Middle frontal gyrus (tissue), 1 donor: ENCODE measurements around the gene SMPD2.
"Not testable (repeated sequence)": the region's sequence is repeated elsewhere in the genome, so short reads cannot be mapped to it uniquely, and the experiment has no call there.

ENCODE experiments used
- DNase-seq: peaks from one replicate; pipeline ENCODE4 v3.0.0-alpha.2; 2015; ENCODE audit warnings: low spot score; ENCODE audit errors: extremely low spot score

Gene SMPD2

DNA sequence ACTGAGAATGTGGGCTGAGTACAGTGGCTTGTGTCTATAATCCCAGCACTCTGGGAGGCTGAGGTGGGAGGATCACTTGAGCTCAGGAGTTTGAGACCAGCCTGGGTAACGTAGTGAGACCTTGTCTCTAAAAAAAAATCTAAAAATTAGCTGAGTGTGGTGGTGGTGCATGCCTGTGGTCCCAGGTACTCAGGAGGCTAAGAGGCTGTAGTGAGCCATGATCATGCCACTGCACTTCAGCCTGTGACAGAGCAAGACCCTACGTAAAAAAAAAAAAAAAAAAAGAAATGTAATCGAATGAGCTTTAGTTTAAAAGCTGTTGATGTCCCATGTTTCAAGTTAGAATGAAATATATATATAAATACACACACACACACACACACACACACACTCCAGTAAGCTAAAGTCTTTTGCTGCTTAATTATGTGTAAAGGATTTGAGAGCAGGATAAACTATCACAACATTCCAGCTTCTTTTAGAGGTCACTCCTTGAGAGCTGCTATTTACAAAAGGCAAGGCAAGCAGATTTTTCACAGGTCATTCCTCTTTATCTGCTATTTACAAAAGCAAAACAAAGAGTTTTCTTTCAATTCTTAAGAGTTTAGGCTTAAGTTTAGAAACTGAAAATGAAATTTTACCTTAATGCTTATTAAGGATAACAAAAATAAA lies 19.8 kb downstream of the SMPD2 start:
- no peak for DNase-seq

DNA sequence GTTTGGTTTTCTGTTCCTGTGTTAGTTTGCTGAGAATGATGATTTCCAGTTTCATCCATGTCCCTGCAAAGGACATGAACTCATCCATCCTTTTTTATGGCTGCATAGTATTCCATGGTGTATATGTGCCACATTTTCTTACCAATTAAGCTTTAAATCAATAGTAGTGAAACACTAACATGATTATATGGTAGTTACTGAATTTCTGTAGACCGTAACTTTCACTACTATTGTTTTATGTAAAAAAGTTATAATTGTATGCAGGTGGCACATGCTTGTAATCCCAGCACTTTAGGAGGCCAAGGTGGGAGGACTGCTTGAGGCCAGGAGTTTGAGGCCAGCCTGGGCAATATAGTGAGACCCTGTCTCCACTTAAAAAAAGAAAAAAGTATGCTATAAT lies 20.7 kb downstream of the SMPD2 start:
- DNase-seq, result not testable (repeated sequence)

DNA sequence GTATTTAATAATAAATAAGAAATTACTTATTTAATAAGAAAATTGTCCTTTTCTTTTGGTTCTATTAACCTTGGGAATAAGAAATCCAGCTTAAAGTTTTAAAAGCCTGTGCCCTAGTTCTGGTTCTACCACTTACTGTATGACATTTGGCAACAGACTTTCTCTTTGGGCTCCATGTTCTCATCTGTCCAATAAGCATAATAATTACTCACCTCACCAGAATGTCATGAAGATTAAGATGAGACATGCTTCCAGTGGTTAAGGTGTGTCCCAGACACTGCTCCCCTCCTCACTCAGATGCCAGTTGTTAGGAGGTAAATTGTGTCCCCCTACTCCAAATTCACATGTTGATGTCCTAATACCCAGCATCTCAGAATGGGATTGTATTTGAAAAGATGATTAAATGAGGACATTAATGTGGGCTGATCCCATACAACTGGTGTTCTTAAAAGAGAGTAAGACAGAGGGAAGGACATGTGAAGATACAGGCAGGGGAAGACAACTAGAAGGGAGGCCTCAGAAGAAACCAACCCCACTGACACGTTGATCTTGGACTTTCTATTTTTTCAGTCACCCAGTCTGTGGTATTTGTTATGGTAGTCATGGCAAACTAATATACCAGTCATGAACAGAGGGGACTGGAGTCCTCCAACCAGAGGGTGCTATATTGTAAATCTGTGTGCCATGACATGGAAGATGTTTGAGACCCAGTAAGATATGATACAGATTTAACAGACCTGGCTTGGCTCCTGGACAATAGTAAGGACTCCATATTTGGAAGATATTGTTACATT lies 21.4 kb downstream of the SMPD2 start:
- DNase-seq, result no peak

DNA sequence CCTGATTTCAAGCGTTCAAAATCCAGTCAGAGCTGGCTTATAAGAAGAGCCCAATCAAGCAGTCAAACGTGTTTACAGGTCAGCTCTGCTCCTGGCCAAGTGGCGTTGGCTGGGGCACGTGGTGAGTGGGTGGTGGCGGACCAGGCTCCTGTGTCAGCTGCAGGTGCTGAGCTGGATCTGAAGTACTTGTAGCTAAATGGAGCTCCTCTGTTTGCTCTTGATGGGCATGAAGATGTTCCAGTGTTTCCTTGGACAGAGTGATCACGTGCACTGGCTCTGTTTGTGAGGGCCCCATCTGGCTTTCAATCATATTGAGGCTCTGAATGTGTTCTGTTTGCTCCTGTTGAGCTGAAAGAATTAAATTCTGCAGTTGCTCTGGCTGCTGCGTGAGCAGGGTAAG lies 25.2 kb downstream of the SMPD2 start:
- DNase-seq, result peak; percentile 42

DNA sequence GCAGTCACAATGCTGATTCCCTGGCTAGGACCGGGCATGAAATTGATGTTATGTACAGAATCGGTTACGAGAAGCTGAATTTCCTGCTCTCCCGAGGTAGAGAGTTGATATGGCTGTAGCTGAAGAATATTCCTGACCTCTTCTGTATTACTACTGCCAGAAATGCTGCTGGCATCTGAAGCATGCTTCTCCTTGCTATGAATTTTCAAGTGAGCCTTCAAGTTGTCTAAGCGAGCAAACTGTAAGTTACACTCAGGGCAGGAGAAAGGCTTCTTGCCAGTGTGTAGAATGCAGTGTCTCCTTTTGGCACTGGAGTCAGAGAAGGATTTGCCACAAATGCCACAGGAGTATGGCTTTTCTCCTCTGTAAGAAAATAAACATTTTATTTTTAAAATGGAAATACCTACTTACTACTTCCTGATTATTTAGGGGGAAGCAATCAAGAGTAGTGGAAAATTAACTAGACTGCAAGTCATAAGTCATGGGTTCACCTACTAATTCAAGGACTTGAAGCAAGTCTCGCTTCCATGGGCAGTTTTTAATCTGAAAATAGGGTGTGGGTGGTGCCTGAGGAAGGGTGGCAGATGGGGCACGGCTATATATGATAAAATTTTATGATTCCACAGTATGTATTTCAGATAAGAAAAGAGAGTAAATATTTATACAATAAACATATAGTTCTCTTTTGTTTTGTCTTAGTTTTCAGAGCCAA lies 25.8 kb downstream of the SMPD2 start:
- no peak for DNase-seq

DNA sequence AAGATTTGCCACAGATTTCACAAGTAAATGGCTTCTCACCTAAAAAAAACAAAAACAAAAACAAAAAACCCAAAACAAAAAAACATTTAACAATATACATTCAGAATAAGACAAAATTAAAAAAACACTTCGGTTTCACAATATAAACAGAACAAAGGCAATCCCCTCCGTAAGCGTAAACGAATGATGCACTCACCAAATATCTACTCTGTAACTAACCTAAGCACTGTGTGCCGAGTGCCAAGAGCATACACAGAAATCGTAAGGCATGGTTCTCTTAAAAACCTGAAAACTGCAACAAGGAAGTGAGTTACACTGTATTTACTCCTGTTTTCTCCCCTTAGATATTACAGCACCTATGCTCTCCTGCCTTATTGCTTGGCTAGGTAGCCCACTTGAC lies 27.2 kb downstream of the SMPD2 start:
- no peak for DNase-seq

DNA sequence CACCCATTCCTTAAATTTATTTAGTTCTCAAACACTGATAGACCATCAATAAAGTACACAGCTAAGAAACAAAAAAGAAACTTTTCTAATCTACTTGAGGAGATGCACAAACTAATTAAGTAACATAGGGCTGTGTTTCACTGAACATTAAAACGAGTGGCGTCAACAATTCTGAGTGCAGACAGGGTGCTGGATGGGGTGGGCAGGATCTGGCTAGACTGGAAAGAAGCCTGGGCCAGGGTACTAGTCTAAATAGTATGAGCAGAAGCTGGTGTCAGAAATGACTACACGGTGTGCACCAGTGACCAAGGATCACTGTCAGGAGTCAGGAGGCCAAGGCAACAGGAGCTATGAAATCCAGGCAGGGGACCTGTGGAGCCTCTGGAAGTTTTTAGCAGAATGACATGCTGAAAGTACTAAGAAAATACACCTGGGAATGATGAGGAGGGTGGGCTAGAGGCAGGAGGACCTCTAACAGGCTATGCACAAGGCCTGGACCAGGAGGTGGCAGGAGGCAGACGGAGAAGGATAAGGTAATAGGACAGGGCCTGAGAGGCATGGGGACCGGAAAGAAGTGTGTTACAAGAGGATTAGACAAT lies 29.2 kb downstream of the SMPD2 start:
- DNase-seq, result no peak

DNA sequence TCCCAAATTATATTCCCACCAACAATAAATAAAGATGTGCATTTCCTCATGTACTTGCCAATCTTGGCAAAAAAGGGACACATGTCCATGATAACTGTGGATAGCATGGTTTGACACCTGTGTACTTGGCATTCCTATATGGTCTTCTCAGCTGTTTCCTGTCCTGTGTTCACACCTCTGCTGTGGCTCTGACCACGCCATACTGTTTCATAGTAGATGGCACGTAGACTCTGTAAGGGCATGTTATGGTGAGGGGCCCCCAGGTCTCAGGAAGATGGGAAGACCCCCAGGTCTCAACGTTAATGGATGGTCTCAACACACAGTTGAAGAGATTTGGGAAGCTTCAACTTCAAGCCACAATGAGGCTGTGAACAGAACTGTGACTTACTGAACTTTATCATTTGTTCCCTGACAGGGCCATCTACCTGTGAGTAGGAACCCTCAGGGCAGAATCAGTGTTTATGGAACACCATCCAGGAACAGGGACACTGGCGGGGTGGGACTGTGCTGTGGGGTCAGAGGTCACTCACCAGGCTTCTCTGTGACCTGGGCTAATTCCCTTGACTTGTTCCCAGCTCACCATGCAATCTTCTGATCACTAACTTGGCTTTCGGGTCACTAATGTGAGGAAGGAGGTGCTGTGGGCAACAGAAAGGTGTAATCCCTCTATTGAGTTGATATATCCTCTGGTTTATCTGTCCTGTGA lies 30.7 kb downstream of the SMPD2 start:
- no peak for DNase-seq

DNA sequence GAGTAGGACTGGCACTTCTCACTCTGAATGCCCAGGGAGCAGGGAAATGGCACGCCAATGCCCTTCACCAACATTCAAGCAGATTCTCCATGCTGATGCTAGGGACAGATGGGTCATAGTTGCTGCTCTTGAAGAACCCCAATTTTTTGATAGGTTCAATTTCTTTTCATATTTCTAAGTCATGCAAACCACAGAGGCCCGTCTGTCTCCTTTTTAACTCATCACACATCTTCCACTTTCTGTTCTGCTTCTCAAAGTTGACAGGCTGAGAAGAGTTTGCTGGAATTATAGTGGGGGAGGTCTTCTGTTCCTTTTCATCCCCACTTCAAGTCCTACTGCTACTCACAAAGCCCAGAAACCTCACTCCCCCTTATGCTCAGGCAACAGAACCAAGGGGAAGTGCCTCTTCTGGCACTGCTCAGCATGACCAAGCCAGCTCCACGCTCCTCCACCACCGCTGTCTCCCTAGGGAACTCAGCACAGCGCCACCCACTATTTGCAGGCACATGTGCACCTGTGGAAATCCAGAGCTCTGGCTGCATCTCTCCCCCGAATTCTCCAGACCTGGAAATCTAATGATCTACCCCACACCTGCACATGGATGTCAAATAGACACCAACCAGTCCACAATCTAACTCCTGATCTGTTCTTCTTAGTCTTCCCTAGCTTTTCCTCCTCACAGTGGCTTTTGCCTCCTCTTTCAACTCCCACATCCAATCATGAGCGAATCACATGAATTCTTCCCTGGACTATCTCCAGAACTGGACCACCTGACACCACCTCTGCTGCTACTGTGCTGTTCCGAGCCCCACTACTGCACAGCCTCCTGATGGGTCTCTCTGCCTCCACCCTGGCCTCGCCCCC lies 31.8 kb downstream of the SMPD2 start:
- no peak for DNase-seq

DNA sequence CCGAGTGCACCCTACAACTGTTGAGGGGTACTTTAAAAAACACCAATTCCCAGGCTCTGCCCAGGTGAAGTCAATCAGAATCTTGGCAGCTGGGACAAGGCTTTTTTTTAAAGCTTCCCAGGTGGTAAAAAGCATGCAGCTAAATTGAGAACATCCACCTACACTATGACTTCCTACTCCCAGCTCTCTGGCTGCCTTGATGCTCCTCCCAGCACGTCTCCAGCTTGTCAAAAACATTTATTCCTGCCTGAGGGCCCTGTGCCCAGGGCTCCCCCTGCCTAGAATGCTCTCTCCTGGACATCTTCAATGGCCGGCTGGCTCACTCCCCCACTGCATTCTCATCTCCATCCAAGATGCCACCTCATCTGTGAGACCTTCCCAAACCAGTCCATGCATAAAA lies 32.6 kb downstream of the SMPD2 start:
- no peak for DNase-seq

DNA sequence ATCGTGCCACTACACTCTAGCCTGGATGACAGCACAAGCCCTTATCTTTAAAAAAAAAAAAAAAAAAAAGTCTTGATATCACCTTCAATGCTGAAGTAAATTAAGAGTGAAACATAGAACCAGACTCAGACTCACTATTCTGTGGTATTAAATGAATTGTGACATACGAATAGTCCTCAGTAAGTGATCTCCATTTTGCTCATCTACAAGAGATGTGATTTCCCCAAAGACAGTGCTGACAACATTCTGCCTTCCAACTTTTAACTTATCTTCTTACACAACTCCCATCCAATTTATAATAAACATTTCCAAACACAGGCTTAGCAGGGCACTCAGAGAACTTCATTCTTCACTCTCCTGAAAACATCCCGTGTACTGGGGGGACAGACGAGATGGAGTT lies 34.5 kb downstream of the SMPD2 start:
- DNase-seq, result no peak

DNA sequence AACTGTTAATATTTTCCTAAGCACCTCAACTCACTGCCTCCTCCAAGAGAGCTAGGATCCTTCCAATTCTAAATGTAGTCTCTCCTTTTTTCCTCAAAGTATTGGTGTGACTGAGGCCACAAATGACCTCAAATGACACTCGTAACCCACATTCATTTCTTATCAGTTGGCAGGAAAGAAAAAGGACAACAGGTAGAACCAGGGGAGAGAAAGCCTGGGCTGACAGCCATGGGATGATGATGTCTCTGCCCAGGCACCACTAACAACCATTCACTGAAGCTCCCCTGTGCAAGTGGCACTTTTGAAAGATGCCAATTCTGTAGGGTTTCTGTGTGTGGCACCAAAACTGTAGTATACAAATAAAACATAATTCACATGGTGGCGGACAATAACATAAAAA lies 35.1 kb downstream of the SMPD2 start:
- DNase-seq, result no peak

DNA sequence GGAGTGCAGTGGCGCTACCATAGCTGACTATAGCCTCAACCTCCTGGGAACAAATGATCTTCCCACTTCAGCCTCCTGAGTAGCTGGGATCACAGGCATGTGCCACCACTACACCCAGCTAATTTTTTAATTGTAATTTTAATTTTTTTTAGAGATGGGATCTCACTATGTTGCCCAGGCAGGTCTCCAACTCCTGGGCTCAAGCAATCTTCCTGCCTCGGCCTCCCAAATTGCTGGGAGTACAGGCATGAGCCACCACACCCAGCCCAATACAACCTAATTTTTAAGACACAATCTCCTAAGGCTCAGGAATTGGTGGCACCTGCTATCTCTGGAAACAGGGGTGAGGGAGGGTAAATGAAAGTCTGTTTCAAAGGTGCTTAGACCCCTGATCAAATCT lies 36.7 kb downstream of the SMPD2 start:
- no peak for DNase-seq

DNA sequence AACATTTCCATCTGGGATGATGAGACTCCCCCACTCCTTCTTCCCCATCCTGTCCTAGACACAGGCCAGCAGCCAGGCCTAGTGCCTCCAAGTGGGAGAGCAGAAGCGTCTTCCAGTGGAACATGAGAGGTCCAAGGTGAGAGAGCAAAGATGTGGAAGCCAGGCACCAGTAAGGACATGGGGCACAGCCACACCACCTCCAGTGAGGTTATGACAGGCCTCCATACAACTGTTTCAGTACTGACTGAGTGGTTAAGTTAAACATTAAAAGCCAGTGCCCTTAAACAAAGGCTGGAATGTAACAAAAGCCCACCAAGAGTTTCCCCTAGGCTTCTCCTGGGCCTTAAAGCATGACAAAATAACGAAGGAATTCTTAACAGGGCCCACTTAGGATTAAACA lies 37.2 kb downstream of the SMPD2 start:
- DNase-seq, result no peak

DNA sequence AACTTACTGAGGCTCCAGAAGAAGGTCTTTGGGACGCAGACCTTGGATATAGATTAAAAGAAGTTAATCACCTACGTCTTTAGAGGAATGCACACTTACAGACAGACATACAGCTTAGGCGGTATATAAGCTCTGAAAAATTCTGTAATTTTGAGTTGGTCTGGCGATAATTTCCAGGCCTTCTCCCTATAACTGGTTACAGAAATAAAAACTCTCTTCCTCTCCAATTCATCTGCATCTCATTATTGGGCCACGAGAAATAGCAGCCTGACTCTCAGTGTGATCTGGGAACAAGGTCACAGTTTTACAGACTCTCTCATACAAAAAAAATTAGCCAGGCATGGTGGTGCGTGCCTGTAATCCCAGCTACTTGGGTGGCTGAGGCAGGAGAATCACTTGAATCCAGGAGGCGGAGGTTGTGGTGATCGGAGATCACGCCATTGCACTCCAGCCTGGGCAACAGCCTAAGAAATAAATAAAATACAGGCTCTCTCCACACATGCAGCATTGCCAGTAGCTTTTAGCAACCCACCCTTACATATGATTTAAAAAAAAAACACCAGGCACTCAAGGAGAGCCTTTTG lies 37.8 kb downstream of the SMPD2 start:
- no peak for DNase-seq

DNA sequence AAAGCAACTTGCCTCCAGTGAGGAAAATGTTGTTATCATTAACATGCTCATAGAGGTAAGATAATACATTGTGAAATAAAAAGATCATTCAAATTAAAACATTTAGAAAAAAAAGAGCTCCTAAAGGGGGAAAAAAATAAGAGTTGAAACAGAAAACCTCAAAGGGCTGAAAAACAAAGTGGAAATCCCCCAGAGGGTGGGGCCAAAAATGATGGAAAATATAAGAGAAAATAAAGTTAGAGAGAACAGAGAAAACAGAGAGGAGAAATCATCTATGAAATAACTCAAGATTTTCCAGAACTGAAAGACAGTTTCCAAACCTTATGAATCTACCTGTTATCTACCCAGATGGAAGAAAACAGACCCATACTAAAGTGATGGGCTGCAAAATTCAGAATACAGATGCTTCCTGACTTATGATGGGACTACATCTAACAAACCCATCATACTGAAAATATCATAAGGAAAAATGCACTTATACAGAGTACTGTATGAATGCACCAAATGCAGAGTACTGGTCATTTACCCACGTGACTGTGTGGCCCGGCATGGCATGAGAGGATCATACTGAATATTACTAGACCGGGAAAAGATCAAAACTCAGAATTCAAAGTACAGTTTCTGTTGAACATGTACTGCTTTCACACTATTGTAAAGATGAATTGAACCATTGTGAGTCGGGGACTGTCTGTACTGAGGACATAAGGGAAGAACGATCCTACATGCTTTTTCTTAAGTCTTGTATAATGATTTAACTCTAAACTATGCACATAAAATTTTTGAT lies 38.5 kb downstream of the SMPD2 start:
- DNase-seq, result no peak

DNA sequence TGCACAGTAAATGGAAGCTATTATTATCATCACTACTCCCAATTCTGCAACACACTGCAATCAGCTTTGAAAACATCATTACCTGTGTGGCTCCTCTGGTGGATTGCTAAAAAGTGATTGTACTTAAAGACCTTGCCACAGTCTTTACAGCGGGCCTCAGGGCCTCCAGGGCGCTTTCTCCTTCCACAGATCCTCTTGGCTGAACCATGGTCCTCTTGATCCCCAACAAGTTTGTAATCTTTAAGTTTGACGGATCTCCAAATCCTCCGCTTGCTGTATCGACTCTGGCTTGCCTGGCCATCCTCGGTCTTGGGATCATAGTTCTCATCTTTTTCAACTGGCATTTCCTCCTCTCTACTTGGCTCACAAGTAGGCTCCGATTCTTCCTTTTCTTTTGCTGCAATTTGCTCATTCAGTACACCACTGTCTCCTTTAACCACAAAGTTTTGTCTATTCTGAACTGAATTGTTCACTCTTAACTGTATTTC lies 40.5 kb downstream of the SMPD2 start:
- DNase-seq, result no peak

DNA sequence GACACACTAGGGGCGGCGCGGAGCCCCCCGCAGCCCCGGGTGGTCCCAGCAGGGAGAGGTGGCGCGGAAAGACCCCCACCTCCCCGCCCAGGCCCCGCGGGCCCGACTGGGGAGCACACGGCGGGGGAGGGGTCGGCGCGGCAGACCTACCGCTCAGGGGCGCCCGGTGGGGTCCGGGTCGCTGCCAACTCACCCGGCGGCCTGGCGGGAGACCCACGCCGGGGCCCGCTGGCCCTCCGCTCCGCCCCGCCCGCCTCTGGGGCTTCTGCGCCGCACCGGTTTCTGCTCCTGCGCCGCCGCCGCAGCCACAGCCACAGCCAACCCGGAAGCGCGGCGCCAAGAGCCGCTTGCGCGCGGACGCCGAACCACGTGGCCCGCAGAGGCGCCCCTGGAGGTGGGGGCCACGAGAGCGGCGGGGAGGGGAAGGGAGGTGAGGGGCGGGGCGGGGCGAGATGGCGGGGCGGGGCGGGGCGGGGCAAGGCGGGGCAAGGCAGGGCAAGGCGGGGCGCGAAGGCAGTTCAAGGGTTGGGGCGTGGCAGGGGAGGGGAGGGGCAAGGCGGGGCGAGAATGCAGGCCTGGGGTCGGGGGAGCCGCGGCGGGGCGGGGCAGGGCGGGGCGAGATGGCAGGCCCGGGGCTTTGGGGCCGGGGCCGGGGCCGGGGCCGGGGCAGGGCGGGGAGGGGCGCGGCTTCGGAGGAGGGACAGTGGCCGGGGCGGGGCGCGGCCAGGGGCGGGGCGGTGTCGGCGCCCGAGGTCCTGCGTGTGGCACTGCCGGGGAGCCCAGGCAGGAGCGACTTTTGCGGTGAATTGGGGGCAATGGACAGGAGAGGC lies 42.6 kb downstream of the SMPD2 start, which contains the start of gene ZBTB24:
ZBTB24 (minus strand) TSS at position 315 of the 830 bp plus-strand sequence. CDS start 1,193 bp downstream, outside the sequence.
- DNase-seq, result peak; percentile 78
